Keratinocyte (primary cell): ENCODE data around the gene FRAT2.

Source experiments
- EZH2 ChIP-seq: IDR thresholded peaks from one replicate; pipeline ENCODE4 v1.6.1; 2012; ENCODE audit warnings: inconsistent platforms, mild to moderate bottlenecking, low read length, moderate library complexity
- TF ChIP-seq, protein P1 (sequence below), 3 experiments: IDR thresholded peaks in 1 of 3; conservative IDR thresholded peaks in 1 of 3; optimal IDR thresholded peaks in 1 of 3; 2 replicates in 2 of 3; 3 replicates in 1 of 3; pipeline versions ENCODE3 to v1.5.1; 2011; ENCODE audit warnings: low read length in 3 of 3, mild to moderate bottlenecking in 3 of 3, moderate library complexity in 2 of 3, control low read depth in 1 of 3, inconsistent platforms in 1 of 3; ENCODE audit not compliant: insufficient read depth in 2 of 3; ENCODE audit errors: extremely low read depth in 1 of 3

DNA sequence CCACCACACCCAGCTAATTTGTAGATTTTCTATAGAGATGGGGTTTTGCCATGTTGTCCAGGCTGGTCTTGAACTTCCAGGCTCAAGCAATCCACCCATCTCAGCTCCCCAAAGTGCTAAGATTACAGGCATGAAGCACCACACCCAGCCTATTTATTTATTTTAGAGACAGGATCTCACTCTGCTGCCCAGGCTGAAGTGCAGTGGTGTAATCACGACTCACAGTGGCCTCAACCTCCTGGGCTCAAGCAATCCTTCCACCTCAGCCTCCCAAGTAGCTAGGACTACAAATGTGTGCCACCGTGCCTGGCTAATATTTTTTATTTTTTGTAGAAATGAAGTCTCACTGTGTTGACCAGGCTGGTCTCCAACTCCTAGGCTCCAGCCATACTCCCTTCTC, 6.9 kb upstream of the FRAT2 start:
- TF ChIP-seq, protein P1, sequence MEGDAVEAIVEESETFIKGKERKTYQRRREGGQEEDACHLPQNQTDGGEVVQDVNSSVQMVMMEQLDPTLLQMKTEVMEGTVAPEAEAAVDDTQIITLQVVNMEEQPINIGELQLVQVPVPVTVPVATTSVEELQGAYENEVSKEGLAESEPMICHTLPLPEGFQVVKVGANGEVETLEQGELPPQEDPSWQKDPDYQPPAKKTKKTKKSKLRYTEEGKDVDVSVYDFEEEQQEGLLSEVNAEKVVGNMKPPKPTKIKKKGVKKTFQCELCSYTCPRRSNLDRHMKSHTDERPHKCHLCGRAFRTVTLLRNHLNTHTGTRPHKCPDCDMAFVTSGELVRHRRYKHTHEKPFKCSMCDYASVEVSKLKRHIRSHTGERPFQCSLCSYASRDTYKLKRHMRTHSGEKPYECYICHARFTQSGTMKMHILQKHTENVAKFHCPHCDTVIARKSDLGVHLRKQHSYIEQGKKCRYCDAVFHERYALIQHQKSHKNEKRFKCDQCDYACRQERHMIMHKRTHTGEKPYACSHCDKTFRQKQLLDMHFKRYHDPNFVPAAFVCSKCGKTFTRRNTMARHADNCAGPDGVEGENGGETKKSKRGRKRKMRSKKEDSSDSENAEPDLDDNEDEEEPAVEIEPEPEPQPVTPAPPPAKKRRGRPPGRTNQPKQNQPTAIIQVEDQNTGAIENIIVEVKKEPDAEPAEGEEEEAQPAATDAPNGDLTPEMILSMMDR (optimal IDR thresholded peaks at IDR 0.05 in 1 of 3, IDR thresholded peaks at IDR 0.05 in 1 of 3, conservative IDR thresholded peaks at IDR 0.05 in 1 of 3; ENCODE audit: extremely low read depth in 1 of 3, insufficient read depth in 2 of 3, low read length in 3 of 3), result no peak
- no peak for TF ChIP-seq EZH2
